IMR-90 (cell line): Measurements from ENCODE around the gene CNDP1.

Experiments
- BHLHE40 ChIP-seq: fragments of 150-350 bp; IDR thresholded peaks from 2 replicates; pipeline ENCODE4 v1.6.1; 2016; ENCODE audit warnings: mild to moderate bottlenecking, low read depth, low read length
- CEBPB ChIP-seq: IDR thresholded peaks from 2 replicates; pipeline ENCODE4 v1.6.1; 2012; ENCODE audit warnings: low read depth, low read length, improper control_type of control experiment
- FOS ChIP-seq: fragments of 150-350 bp; IDR thresholded peaks from 2 replicates; pipeline ENCODE4 v1.6.1; 2016; ENCODE audit warnings: low read depth, low read length
- MXI1 ChIP-seq: IDR thresholded peaks from 2 replicates; pipeline ENCODE4 v1.6.1; 2012; ENCODE audit warnings: low read depth, mild to moderate bottlenecking, low read length, moderate library complexity, borderline replicate concordance
- NFE2L2 ChIP-seq: fragments of 150-350 bp; IDR thresholded peaks from 2 replicates; pipeline ENCODE4 v1.6.1; 2016; ENCODE audit warnings: low read depth, mild to moderate bottlenecking, low read length
- POLR2A ChIP-seq: IDR thresholded peaks from 2 replicates; pipeline ENCODE4 v1.6.1; 2012; ENCODE audit warnings: mild to moderate bottlenecking, low read depth, low read length
- RFX5 ChIP-seq: IDR thresholded peaks from 2 replicates; pipeline ENCODE4 v1.8.0; 2012; ENCODE audit warnings: low read depth, mild to moderate bottlenecking, low read length, moderate library complexity
- TF ChIP-seq, protein P1 (sequence below): conservative IDR thresholded peaks from 2 replicates; pipeline ENCODE4 v1.5.1; 2012; ENCODE audit warnings: mild to moderate bottlenecking, low read depth, low read length, improper control_type of control experiment
- TF ChIP-seq, protein P2 (sequence below): fragments of 150-350 bp; IDR thresholded peaks from 2 replicates; pipeline ENCODE4 v1.6.1; 2017; ENCODE audit warnings: mild to moderate bottlenecking, antibody characterized with exemption, low read length, low read depth

DNA sequence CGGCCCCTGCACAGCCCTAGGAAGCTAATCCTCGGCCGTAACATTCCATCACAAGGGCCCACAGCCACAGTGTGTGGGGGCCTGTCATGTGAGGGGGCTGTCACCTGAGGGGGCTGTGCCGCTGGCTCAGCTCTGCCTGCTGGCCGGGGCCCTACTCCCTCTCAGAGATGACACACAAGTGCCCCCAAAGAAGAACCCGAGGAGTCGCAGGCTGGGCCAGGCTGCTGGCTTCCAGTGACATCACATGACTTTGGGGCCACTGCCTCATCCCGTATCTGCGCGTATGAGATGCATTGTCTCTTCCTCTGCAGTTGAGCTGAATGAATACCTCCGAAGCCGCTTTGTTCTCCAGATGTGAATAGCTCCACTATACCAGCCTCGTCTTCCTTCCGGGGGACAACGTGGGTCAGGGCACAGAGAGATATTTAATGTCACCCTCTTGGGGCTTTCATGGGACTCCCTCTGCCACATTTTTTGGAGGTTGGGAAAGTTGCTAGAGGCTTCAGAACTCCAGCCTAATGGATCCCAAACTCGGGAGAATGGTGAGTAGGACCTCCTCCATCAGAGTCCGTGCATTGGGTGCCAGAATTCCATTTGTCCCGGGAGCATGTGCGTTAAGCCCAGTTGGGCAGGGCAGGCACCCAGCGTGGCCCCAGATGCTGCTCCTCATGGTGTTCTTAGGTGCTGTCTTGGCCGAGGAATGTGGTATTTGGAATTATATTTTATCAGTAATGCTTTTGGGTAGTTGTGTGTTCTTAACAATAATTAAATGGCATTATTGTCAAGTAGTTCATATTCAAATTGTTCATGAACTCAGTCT, at the start of gene CNDP1:
- TF ChIP-seq CEBPB, result no peak
- no peak for TF ChIP-seq POLR2A
- TF ChIP-seq, protein P1, sequence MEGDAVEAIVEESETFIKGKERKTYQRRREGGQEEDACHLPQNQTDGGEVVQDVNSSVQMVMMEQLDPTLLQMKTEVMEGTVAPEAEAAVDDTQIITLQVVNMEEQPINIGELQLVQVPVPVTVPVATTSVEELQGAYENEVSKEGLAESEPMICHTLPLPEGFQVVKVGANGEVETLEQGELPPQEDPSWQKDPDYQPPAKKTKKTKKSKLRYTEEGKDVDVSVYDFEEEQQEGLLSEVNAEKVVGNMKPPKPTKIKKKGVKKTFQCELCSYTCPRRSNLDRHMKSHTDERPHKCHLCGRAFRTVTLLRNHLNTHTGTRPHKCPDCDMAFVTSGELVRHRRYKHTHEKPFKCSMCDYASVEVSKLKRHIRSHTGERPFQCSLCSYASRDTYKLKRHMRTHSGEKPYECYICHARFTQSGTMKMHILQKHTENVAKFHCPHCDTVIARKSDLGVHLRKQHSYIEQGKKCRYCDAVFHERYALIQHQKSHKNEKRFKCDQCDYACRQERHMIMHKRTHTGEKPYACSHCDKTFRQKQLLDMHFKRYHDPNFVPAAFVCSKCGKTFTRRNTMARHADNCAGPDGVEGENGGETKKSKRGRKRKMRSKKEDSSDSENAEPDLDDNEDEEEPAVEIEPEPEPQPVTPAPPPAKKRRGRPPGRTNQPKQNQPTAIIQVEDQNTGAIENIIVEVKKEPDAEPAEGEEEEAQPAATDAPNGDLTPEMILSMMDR, result no peak
- no peak for TF ChIP-seq FOS
- no peak for TF ChIP-seq BHLHE40
- no peak for TF ChIP-seq RFX5
- TF ChIP-seq MXI1, result no peak
- TF ChIP-seq NFE2L2, result no peak
- TF ChIP-seq, protein P2, sequence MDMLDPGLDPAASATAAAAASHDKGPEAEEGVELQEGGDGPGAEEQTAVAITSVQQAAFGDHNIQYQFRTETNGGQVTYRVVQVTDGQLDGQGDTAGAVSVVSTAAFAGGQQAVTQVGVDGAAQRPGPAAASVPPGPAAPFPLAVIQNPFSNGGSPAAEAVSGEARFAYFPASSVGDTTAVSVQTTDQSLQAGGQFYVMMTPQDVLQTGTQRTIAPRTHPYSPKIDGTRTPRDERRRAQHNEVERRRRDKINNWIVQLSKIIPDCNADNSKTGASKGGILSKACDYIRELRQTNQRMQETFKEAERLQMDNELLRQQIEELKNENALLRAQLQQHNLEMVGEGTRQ, result no peak
